HUES48 (cell line): ENCODE results near the gene ATG2A.

ENCODE experiments used
- H3K27ac ChIP-seq: one replicate; pipeline ENCODE4 v1.7.0; 2013; ENCODE audit warnings: low read depth, low read length, inconsistent platforms
- H3K27me3 ChIP-seq: 2 replicates; pipeline ENCODE4 v1.6.1; 2013; ENCODE audit warnings: mild to moderate bottlenecking, low read length; ENCODE audit not compliant: control insufficient read depth, insufficient read depth
- H3K36me3 ChIP-seq: 2 replicates; pipeline ENCODE4 v1.6.1; 2013; ENCODE audit warnings: low read length; ENCODE audit not compliant: control insufficient read depth, insufficient read depth
- H3K4me1 ChIP-seq: 2 replicates; pipeline ENCODE4 v1.6.1; 2013; ENCODE audit warnings: mild to moderate bottlenecking, low read length; ENCODE audit not compliant: control insufficient read depth, insufficient read depth
- H3K4me3 ChIP-seq: 2 replicates; pipeline ENCODE4 v1.5.1; 2013; ENCODE audit warnings: mild to moderate bottlenecking, low read depth, low read length
- H3K9ac ChIP-seq: 2 replicates; pipeline ENCODE4 v1.6.1; 2013; ENCODE audit warnings: mild to moderate bottlenecking, low read depth, low read length, moderate library complexity
- H3K9me3 ChIP-seq: 2 replicates; pipeline ENCODE4 v1.6.1; 2013; ENCODE audit warnings: low read length; ENCODE audit not compliant: control insufficient read depth, insufficient read depth

Gene ATG2A

GRCh38 chr11:64900774-64901173, 16.2 kb downstream of the ATG2A start:
- Histone ChIP-seq H3K4me3 (no peak overlapping the region), H3K9me3 (no peaks in the 10 kb centered on the region), H3K4me1 (no peaks in the 10 kb centered on the region), H3K27ac (no peak overlapping the region), H3K36me3 (peaks cover 47% of the 10 kb centered on the region), H3K27me3 (no peaks in the 10 kb centered on the region), H3K9ac (no peak overlapping the region)

DNA sequence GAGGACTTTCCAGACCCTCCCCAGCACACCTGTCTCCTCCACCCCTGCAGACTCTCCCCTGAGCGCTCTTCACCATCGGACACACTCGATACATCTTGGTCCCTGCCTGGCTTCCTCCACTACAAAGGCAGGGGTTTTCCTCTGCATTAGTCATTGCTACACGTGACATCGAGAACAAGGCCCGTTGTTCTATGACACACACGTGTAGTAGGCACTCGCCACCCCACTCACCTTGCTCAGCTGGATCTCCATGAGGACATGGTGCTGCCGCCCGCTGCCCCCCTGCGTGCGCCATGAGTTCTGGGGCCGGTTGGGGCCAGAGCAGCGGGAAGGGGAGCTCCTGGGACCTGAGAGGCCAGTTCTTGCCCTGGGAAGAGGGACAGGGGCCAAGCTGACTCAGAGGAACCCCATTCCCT, 16.7 kb downstream of the ATG2A start:
- Histone ChIP-seq H3K36me3 (peaks cover 42% of the 10 kb centered on the region), H3K9me3 (no peaks in the 10 kb centered on the region), H3K9ac (no peak overlapping the region), H3K27ac (no peak overlapping the region), H3K27me3 (no peaks in the 10 kb centered on the region), H3K4me3 (no peak overlapping the region), H3K4me1 (no peaks in the 10 kb centered on the region)

- H3K36me3 ChIP-seq: peaks cover 45% of the 10 kb centered on the region
These were observed 18.5 kb downstream of the ATG2A start for GRCh38 chr11:64898541-64898940.

GRCh38 chr11:64898076-64898445, 18.9 kb downstream of the ATG2A start:
- H3K4me3 ChIP-seq: no peak overlapping the region
- no peaks in the 10 kb centered on the region for H3K9me3 ChIP-seq
- H3K4me1 ChIP-seq: no peaks in the 10 kb centered on the region
- peaks cover 43% of the 10 kb centered on the region for H3K36me3 ChIP-seq
- no peak overlapping the region for H3K27ac ChIP-seq
- no peaks in the 10 kb centered on the region for H3K27me3 ChIP-seq
- no peak overlapping the region for H3K9ac ChIP-seq

More at GRCh38 chr11:64898541-64898940, 18.5 kb downstream of the ATG2A start:
- no peaks in the 10 kb centered on the region for H3K4me1 ChIP-seq
- H3K27me3 ChIP-seq: no peaks in the 10 kb centered on the region
- H3K4me3 ChIP-seq: no peak overlapping the region
- H3K9me3 ChIP-seq: no peaks in the 10 kb centered on the region
- no peak overlapping the region for H3K27ac ChIP-seq
- no peak overlapping the region for H3K9ac ChIP-seq

DNA sequence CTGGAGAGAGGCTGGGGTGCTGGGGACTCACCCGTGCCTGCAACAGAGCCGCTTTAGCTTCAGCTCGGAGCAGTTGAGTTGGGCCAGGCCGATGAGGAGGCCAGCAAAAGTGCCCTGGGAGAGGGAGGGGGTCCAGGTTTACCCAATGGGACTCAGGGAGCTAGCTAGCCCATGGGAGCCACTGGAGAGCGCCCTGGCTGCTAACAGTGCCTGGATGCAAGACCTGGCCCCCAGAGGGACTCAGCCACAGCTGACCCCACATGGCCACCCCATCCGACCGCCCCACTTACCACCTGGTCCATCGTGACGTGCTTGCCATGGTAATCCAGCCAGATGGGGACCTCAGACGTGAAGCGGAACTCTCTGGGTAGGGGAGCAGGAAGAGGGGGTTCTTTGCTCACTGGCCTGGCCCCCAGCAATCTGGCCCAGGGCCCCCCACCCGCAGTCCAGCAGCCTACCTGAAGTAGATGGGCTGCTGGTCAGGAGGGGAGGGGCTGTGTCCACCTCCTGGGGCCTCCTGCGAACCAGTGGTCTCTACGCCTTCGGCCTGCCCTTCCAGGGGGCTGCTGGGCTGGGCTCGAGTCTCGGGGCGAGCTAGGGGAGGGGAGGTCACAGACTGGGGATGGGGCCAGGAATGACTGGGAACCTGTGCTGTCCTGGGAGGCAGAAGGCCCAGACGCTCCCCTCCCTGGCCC, 19.5 kb downstream of the ATG2A start:
- Histone ChIP-seq H3K9ac (no peak overlapping the region), H3K4me1 (no peaks in the 10 kb centered on the region), H3K27me3 (no peaks in the 10 kb centered on the region), H3K4me3 (no peak overlapping the region), H3K27ac (no peak overlapping the region), H3K36me3 (peaks cover 41% of the 10 kb centered on the region), H3K9me3 (no peaks in the 10 kb centered on the region)

DNA sequence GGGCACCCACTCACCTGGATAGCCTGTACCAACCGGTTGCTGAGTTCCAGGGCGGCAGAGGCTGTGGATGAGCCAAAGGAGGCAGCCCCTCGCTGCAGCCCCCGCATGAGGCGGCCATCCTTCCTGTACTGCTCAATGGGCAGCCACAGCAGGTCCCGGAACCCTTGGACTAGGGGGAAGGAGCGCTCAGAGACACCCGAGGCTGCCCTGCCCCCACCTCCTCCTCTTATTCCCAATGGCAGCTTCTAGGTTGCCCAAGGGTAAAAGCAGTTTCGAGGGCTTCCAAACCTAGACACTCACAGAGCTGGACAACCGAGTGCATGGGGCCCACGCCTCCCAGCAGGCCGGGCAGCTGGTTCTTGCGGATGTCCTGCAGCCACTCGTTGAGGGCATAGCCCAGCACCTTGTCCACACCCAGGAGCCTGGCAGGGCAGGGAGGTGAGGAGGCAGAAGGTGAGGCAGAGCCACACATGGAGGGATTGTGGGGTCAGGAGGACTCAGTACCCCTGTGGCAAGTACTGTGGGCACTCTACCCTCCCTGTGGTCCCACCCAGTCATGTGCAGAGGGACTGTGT, 20.5 kb downstream of the ATG2A start:
- H3K36me3 ChIP-seq: peaks cover 34% of the 10 kb centered on the region
- no peaks in the 10 kb centered on the region for H3K4me1 ChIP-seq
- H3K27ac ChIP-seq: no peak overlapping the region
- no peak overlapping the region for H3K9ac ChIP-seq
- H3K27me3 ChIP-seq: no peaks in the 10 kb centered on the region
- no peak overlapping the region for H3K4me3 ChIP-seq
- H3K9me3 ChIP-seq: no peaks in the 10 kb centered on the region

- H3K4me1 ChIP-seq: no peaks in the 10 kb centered on the region
- H3K27me3 ChIP-seq: no peaks in the 10 kb centered on the region
- no peak overlapping the region for H3K27ac ChIP-seq
- no peak overlapping the region for H3K4me3 ChIP-seq
- H3K9ac ChIP-seq: no peak overlapping the region
- no peaks in the 10 kb centered on the region for H3K9me3 ChIP-seq
- peaks cover 22% of the 10 kb centered on the region for H3K36me3 ChIP-seq
These were observed 22.1 kb downstream of the ATG2A start for GRCh38 chr11:64894812-64895452.

GRCh38 chr11:64894070-64894811, 22.8 kb downstream of the ATG2A start:
- no peaks in the 10 kb centered on the region for H3K27me3 ChIP-seq
- no peak overlapping the region for H3K27ac ChIP-seq
- H3K4me3 ChIP-seq: no peak overlapping the region
- no peaks in the 10 kb centered on the region for H3K4me1 ChIP-seq
- peaks cover 22% of the 10 kb centered on the region for H3K36me3 ChIP-seq
- H3K9ac ChIP-seq: no peak overlapping the region
- no peaks in the 10 kb centered on the region for H3K9me3 ChIP-seq

DNA sequence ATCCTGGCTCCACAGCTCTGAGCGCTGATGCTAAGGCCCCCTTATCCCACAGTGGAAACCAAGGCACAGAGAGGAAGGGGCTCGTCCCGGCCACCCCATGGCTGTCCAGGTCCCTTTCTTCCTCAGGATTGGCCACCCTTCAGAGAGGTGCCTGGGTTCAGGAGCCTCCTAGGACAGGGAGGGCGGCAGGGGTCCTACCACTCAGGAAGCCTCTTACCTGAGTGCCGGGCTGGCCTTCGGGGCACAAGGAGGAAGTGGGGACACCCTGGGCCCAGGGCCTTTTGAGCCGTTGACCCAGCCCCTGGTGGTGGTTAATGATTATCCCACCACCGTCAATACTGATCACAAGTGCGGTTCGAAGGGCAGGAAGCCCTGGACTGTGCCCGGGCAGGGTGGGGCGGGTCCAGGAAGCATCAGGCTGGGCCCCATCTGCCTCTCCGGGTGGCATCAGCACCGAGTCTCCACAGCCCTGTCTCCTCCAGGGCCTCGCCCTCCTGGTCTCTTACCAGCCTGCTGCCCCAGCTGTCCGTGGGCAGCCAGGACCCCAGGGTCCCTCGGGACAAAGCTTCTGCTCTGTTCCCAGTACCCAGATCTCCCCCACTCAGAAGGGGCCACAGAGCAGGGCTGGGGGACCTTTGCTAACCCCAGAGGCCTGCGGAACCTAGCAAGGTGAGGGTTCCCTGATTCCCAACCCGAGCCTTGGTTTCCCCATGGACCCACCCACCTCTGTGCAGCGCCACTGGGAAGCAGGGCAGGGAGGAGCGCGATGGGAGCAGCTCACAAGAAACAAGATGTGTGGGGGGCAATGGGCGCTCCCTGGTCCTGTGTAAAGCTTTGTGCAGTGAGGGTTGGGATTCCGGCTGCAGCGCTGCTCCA, 23.6 kb downstream of the ATG2A start:
- Histone ChIP-seq H3K9ac (no peak overlapping the region), H3K27me3 (no peaks in the 10 kb centered on the region), H3K36me3 (peaks cover 20% of the 10 kb centered on the region), H3K4me1 (0 out of 2 replicates have a peak, but pooled peaks cover 4% of the 10 kb centered on the region), H3K4me3 (no peak overlapping the region), H3K9me3 (no peaks in the 10 kb centered on the region), H3K27ac (peak overlapping the region; percentile 28)

DNA sequence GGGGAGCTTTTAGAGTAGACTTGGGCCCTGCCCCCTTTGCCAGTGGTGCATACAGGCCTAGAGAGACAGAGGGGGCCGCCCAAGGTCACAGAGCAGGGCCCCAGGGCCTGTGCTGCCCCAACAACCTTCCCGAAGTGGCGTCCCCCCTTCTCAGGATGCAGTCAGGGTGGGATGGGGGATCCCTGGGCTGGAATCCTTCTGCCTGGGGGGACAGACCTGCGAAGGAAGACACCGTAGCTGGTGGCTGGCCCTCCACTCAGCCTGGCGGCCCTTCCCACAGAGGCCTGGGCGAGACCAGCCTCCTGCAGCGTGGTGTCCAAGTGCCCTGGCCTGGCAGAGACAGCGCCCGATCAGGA, 24.2 kb downstream of the ATG2A start:
- H3K4me3 ChIP-seq: no peak overlapping the region
- no peaks in the 10 kb centered on the region for H3K9me3 ChIP-seq
- H3K27me3 ChIP-seq: no peaks in the 10 kb centered on the region
- H3K27ac ChIP-seq: peak overlapping the region; percentile 28
- H3K36me3 ChIP-seq: peaks cover 13% of the 10 kb centered on the region; the same call in 1 of the 2 replicates
- H3K9ac ChIP-seq: no peak overlapping the region
- peaks cover 9% of the 10 kb centered on the region; the same call in 1 of the 2 replicates for H3K4me1 ChIP-seq
